Neuronal stem cell (in vitro differentiated cells): ENCODE data around the gene RARA.

ENCODE experiments used
- DNase-seq: peaks from one replicate; pipeline ENCODE4 v3.0.0-alpha.2; 2013; ENCODE audit warnings: low spot score
- H2AFZ ChIP-seq: one replicate; pipeline ENCODE4 v1.6.1; 2013; ENCODE audit warnings: mild to moderate bottlenecking, low read length, inconsistent platforms
- H2AK5ac ChIP-seq: 2 replicates; pipeline ENCODE4 v1.6.1; 2013; ENCODE audit warnings: low read depth, mild to moderate bottlenecking, inconsistent platforms, low read length, moderate library complexity, mixed read lengths
- H2BK120ac ChIP-seq: 2 replicates; pipeline ENCODE4 v1.6.1; 2013; ENCODE audit warnings: low read depth, mild to moderate bottlenecking, inconsistent platforms, low read length, moderate library complexity, mixed read lengths
- H2BK12ac ChIP-seq: one replicate; pipeline ENCODE4 v1.6.1; 2013; ENCODE audit warnings: low read length, inconsistent platforms
- H2BK15ac ChIP-seq: 2 replicates; pipeline ENCODE4 v1.6.1; 2013; ENCODE audit warnings: mild to moderate bottlenecking, low read length, inconsistent platforms, mixed read lengths
- H2BK5ac ChIP-seq: one replicate; pipeline ENCODE4 v1.6.1; 2013; ENCODE audit warnings: inconsistent platforms, mild to moderate bottlenecking, low read length, moderate library complexity
- H3K14ac ChIP-seq: one replicate; pipeline ENCODE4 v1.6.1; 2013; ENCODE audit warnings: low read length, inconsistent platforms
- H3K18ac ChIP-seq: 2 replicates; pipeline ENCODE4 v1.6.1; 2013; ENCODE audit warnings: low read length, inconsistent platforms
- H3K23ac ChIP-seq: 2 replicates; pipeline ENCODE4 v1.6.1; 2013; ENCODE audit warnings: low read depth, mild to moderate bottlenecking, mixed read lengths, low read length, inconsistent platforms; ENCODE audit not compliant: poor library complexity
- H3K27ac ChIP-seq: replicated peaks from 3 replicates; pipeline ENCODE4 v1.5.1; 2013; ENCODE audit warnings: low read length, inconsistent platforms
- H3K27me3 ChIP-seq, 3 experiments: 2 replicates each; pipeline ENCODE4 v1.6.1; 2013; ENCODE audit warnings: low read length in 3 of 3, mild to moderate bottlenecking in 2 of 3, inconsistent platforms in 1 of 3, low read depth in 1 of 3, mixed read lengths in 1 of 3, moderate library complexity in 1 of 3; ENCODE audit not compliant: control insufficient read depth in 3 of 3, insufficient read depth in 3 of 3
- H3K36me3 ChIP-seq, 2 donors: replicated peaks in 1 of 2; 2 replicates each; pipeline ENCODE4 v1.6.1; 2013; ENCODE audit warnings: low read length in 2 of 2; ENCODE audit not compliant: control insufficient read depth in 2 of 2, insufficient read depth in 2 of 2
- H3K4ac ChIP-seq: 2 replicates; pipeline ENCODE4 v1.6.1; 2013; ENCODE audit warnings: inconsistent platforms, mild to moderate bottlenecking, low read length, moderate library complexity
- H3K4me1 ChIP-seq, 2 donors: 1 replicate in 1 of 2; 2 replicates in 1 of 2; pipeline ENCODE4 v1.6.1; 2013; ENCODE audit warnings: low read length in 2 of 2, low read depth in 1 of 2; ENCODE audit not compliant: control insufficient read depth in 2 of 2, insufficient read depth in 1 of 2
- H3K4me2 ChIP-seq: one replicate; pipeline ENCODE4 v1.6.1; 2013; ENCODE audit warnings: mild to moderate bottlenecking, low read length, inconsistent platforms; ENCODE audit not compliant: insufficient read depth, poor library complexity, severe bottlenecking
- H3K4me3 ChIP-seq, 2 donors: 2 replicates each; pipeline ENCODE4 v1.5.1; 2013; ENCODE audit warnings: low read length in 2 of 2, mild to moderate bottlenecking in 2 of 2, inconsistent platforms in 1 of 2, moderate library complexity in 1 of 2
- H3K79me1 ChIP-seq: one replicate; pipeline ENCODE4 v1.6.1; 2013; ENCODE audit warnings: low read depth, mild to moderate bottlenecking, inconsistent platforms, low read length, moderate library complexity
- H3K9ac ChIP-seq: one replicate; pipeline ENCODE4 v1.6.1; 2013; ENCODE audit warnings: mild to moderate bottlenecking, low read depth, low read length, inconsistent platforms; ENCODE audit not compliant: poor library complexity
- H3K9me3 ChIP-seq, 2 donors: replicated peaks in 1 of 2; 2 replicates each; pipeline versions ENCODE3 to v1.6.1; 2013; ENCODE audit warnings: low read length in 2 of 2, mild to moderate bottlenecking in 2 of 2, inconsistent platforms in 1 of 2, low read depth in 1 of 2, mixed read lengths in 1 of 2, moderate library complexity in 1 of 2; ENCODE audit not compliant: control insufficient read depth in 2 of 2, insufficient read depth in 1 of 2
- H4K8ac ChIP-seq: one replicate; pipeline ENCODE4 v1.6.1; 2013; ENCODE audit warnings: low read depth, mild to moderate bottlenecking, inconsistent platforms, low read length, moderate library complexity
- H4K91ac ChIP-seq: one replicate; pipeline ENCODE4 v1.6.1; 2013; ENCODE audit warnings: low read length, low read depth, mild to moderate bottlenecking, inconsistent platforms; ENCODE audit not compliant: poor library complexity
- WGBS, 2 donors: extraction: QIAGEN DNeasy Blood & Tissue Kit; methylation state at CpG; one replicate each; pipeline ENCODE4 v1.1.7; 2013; ENCODE audit warnings: missing lambda C conversion rate in 2 of 2, mixed read lengths in 1 of 2; ENCODE audit not compliant: insufficient read length in 2 of 2, insufficient replicate concordance in 1 of 2; ENCODE audit errors: extremely low coverage in 2 of 2; 5-methylcytosine and 5-hydroxymethylcytosine counted together

The RARA gene

DNA sequence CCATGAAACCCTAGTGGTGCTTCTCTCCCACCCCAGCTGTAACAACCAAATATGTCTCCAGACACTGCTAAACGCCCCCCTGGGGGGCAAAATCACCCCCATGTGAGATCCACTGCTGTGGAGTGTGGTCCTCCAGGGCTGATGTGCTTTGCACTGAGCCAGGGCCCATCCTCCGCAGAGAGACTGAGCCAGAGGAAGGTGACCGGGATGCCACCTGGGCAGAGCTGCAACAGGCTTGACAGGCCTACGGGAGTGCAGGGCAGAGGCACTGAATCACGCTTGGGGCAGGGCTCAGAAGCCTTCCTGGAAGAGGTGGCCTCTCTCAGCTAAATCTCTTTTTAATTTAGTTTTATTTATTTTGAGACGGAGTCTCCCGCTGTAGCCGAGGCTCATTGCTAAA lies 51.1 kb downstream of the RARA start:
- Histone ChIP-seq H3K27ac (no peak overlapping the region), H3K14ac (no peak overlapping the region), H3K9me3 (peaks cover 0 to 1% of the 10 kb centered on the region in 2 donors), H3K18ac (no peak overlapping the region), H4K91ac (peak overlapping the region; percentile 77), H3K4ac (no peak overlapping the region), H3K4me3 (no peak overlapping the region), H2BK120ac (no peak overlapping the region), H2AFZ (no peak overlapping the region), H3K23ac (no peak overlapping the region), H2AK5ac (no peak overlapping the region), H2BK12ac (no peak overlapping the region), H3K9ac (peak overlapping the region; percentile 61), H2BK5ac (no peak overlapping the region), H3K27me3 (peaks cover 8 to 32% (median 16%) of the 10 kb centered on the region in 3 experiments), H3K36me3 (peaks cover 2 to 6% of the 10 kb centered on the region in 2 donors), H3K4me2 (no peak overlapping the region), H3K4me1 (peaks cover 9 to 11% of the 10 kb centered on the region in 2 donors), H3K79me1 (peaks cover 1% of the 10 kb centered on the region), H4K8ac (no peak overlapping the region), H2BK15ac (no peak overlapping the region)
- WGBS, 2 donors, result no CpG with 5 or more reads among the region's 8 CpGs
- DNase-seq, result no peak

DNA sequence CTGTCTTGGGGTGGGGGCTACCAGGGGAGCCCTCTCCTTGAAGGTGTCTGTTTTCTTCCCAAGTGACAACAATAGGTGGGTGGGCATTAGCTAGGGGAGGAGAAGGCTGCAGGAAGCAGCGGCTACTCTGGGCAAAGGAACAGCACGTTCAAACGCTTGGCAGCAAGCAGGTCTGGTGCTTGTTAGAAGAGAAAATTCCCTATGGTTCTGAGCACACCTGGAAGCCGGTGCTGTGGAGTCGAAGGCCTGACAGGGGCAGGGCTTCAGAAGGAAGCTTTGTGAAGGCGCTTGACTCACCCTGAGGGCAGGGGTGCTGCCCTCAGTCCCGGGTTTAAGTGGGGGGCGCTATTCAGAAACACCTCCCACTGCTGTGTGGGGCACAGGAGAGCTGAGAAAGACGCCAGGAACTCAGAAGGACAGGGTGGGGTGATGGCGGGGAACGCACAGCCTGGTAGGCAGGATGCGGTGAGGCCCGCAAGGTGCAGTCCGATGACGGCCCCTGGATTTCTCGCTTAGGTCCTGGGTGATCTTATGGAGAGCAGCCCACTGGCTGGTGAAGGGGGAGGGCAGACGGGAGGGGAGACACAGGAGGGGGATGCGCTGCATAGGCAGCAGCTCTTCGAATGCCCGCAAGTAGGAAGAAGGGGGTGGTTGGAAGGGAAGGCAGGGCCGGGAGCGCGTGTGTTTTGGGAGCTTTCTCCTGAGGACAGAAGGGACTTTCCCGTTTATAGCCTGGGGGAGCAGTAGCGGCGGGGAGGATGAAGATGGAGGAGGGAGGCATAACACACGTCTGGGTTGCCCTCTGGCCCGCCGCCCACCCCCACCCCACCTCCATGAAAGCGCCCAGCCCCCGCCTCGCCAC lies 52.3 kb downstream of the RARA start:
- Histone ChIP-seq H3K9me3 (peaks cover 0 to 1% of the 10 kb centered on the region in 2 donors), H2BK15ac (peak overlapping the region; percentile 14), H3K4me1 (peaks cover 3 to 9% of the 10 kb centered on the region in 2 donors), H2AK5ac (peak overlapping the region; percentile 77), H4K91ac (no peak overlapping the region), H2BK12ac (peak overlapping the region; percentile 63), H3K27ac (no peak overlapping the region), H3K36me3 (no peaks in the 10 kb centered on the region), H2BK120ac (no peak overlapping the region), H3K4me2 (no peak overlapping the region), H3K4ac (peak overlapping the region; percentile 42), H3K18ac (peak overlapping the region; percentile 5), H3K23ac (peak overlapping the region; percentile 52), H3K4me3 (no peak overlapping the region), H2AFZ (peak overlapping the region; percentile 71), H3K14ac (peak overlapping the region; percentile 5), H3K79me1 (peaks cover 1% of the 10 kb centered on the region), H3K27me3 (peaks cover 8 to 32% (median 16%) of the 10 kb centered on the region in 3 experiments), H4K8ac (peak overlapping the region; percentile 43), H2BK5ac (no peak overlapping the region), H3K9ac (peak overlapping the region; percentile 9)
- WGBS, 2 donors, result no CpG with 5 or more reads among the region's 32 CpGs
- DNase-seq, result no peak

DNA sequence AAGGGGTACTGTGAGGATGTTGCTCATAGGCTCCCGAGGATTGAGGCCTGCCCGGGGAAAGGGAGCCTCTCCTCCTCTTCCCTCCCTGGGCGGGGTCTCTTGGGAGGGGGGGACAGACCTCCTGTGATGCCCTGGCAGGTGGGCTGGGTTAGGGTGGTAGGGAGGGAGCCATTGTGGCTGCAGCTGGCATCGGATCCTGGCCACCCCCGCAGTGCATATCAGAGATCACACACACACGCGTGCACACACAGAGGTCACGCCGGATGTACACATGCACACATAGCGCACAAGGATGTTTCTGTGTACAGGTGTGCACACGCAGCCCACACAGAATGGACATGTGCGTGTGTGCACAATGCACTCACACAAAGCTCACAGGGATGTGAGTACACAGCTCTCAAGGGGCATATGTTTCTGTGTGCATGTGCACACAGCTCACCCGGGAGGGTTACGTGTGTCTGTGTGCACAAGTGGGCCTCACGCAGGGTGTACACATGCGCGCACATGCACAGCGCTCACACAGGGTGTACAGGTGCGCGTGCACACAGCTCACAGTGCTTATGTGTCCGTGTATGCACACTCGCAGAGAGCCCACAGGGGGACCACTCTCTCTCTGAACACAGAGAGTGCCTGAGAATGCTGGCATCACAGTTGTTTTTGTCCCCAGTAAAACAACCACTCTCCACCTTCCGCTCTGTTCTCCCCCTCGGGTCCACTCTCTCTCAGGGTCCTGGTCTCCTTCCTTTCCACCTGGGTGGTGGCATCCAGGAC lies 53.1 kb downstream of the RARA start:
- H3K9me3 ChIP-seq, result peaks cover 0 to 1% of the 10 kb centered on the region in 2 donors
- peak overlapping the region; percentile 82 for H2AK5ac ChIP-seq
- H3K4me1 ChIP-seq, result peaks cover 2 to 9% of the 10 kb centered on the region in 2 donors
- H2BK15ac ChIP-seq, result no peak overlapping the region
- no peak for DNase-seq
- H3K27me3 ChIP-seq, result peaks cover 8 to 32% (median 16%) of the 10 kb centered on the region in 3 experiments
- no peak overlapping the region for H4K8ac ChIP-seq
- H3K14ac ChIP-seq, result peak overlapping the region; percentile 1
- no peak overlapping the region for H2BK120ac ChIP-seq
- no peaks in the 10 kb centered on the region for H3K36me3 ChIP-seq
- H3K23ac ChIP-seq, result peak overlapping the region; percentile 73
- H2BK12ac ChIP-seq, result no peak overlapping the region
- H3K4me3 ChIP-seq, result peak overlapping the region in 1 of 2 donors; percentile 54
- peak overlapping the region; percentile 94 for H3K9ac ChIP-seq
- WGBS, 2 donors, result no CpG with 5 or more reads among the region's 24 CpGs
- H3K79me1 ChIP-seq, result peaks cover 1% of the 10 kb centered on the region
- H2AFZ ChIP-seq, result peak overlapping the region; percentile 96
- H3K18ac ChIP-seq, result no peak overlapping the region
- H2BK5ac ChIP-seq, result no peak overlapping the region
- peak overlapping the region; percentile 99 for H3K4me2 ChIP-seq
- H3K4ac ChIP-seq, result no peak overlapping the region
- H4K91ac ChIP-seq, result no peak overlapping the region
- no peak overlapping the region for H3K27ac ChIP-seq
